Keratinocyte (primary cell): ENCODE results near the gene TLL2. TPM values are rescaled to one million over a fixed set of nuclear protein-coding genes. Genes with fewer than 3 reads are reported as not detected.

ENCODE experiments used
- DNase-seq: peaks from one replicate; pipeline ENCODE4 v3.0.0-alpha.2; 2011; ENCODE audit warnings: low read depth, missing footprints, low spot score
- FAIRE-seq: peaks from 2 replicates; lab custom pipeline; 2011; peaks lifted over from hg19 to GRCh38; lab: Jason Lieb, UNC
- H2AFZ ChIP-seq: 2 replicates; pipeline ENCODE4 v1.6.0; 2012; ENCODE audit warnings: low read length, control low read depth, inconsistent platforms; ENCODE audit not compliant: control insufficient read depth
- H3K27ac ChIP-seq: 2 replicates; pipeline ENCODE4 v1.5.1; 2011; ENCODE audit warnings: low read length; ENCODE audit not compliant: control insufficient read depth, insufficient read depth
- H3K27me3 ChIP-seq: 3 replicates; pipeline ENCODE4 v1.6.0; 2011; ENCODE audit warnings: low read length; ENCODE audit not compliant: control insufficient read depth, insufficient read depth; ENCODE audit errors: extremely low read depth
- H3K36me3 ChIP-seq, 2 experiments: 2 replicates in 1 of 2; 3 replicates in 1 of 2; pipeline ENCODE4 v1.5.1; 2011; ENCODE audit warnings: low read length in 2 of 2, mild to moderate bottlenecking in 1 of 2; ENCODE audit not compliant: control insufficient read depth in 2 of 2, insufficient read depth in 2 of 2; ENCODE audit errors: extremely low read depth in 1 of 2
- H3K4me1 ChIP-seq: 3 replicates; pipeline ENCODE4 v1.5.1; 2011; ENCODE audit warnings: low read length; ENCODE audit not compliant: control insufficient read depth, insufficient read depth; ENCODE audit errors: extremely low read depth
- H3K4me2 ChIP-seq: 3 replicates; pipeline ENCODE4 v1.6.0; 2011; ENCODE audit warnings: low read depth, low read length; ENCODE audit not compliant: control insufficient read depth, insufficient read depth; ENCODE audit errors: extremely low read depth
- H3K4me3 ChIP-seq, 3 experiments: fragments of 200-600 bp in 1 of 3; sonication (generic) in 1 of 3; 2 replicates in 2 of 3; 3 replicates in 1 of 3; pipeline ENCODE4 v1.5.1; 2011 to 2016; ENCODE audit warnings: low read length in 3 of 3, mild to moderate bottlenecking in 3 of 3, control low read depth in 2 of 3, inconsistent platforms in 1 of 3, low read depth in 1 of 3, mixed read lengths in 1 of 3, mixed run types in 1 of 3, moderate library complexity in 1 of 3; ENCODE audit not compliant: control insufficient read depth in 2 of 3, insufficient read depth in 2 of 3; ENCODE audit errors: extremely low read depth in 1 of 3
- H3K79me2 ChIP-seq: 2 replicates; pipeline ENCODE4 v1.6.0; 2012; ENCODE audit warnings: low read length; ENCODE audit not compliant: control insufficient read depth, insufficient read depth
- H3K9ac ChIP-seq: 3 replicates; pipeline ENCODE4 v1.6.0; 2011; ENCODE audit warnings: low read length; ENCODE audit not compliant: control insufficient read depth, insufficient read depth; ENCODE audit errors: extremely low read depth
- H3K9me1 ChIP-seq: 3 replicates; pipeline ENCODE4 v1.6.0; 2011; ENCODE audit warnings: low read length; ENCODE audit not compliant: control insufficient read depth, insufficient read depth; ENCODE audit errors: extremely low read depth
- H3K9me3 ChIP-seq: 2 replicates; pipeline ENCODE4 v1.5.1; 2012; ENCODE audit warnings: low read depth, low read length; ENCODE audit not compliant: control insufficient read depth
- H4K20me1 ChIP-seq: 3 replicates; pipeline ENCODE4 v1.6.0; 2011; ENCODE audit warnings: low read length; ENCODE audit not compliant: control insufficient read depth, insufficient read depth; ENCODE audit errors: extremely low read depth
- CTCF ChIP-seq, 3 experiments: IDR thresholded peaks in 1 of 3; conservative IDR thresholded peaks in 1 of 3; optimal IDR thresholded peaks in 1 of 3; 2 replicates in 2 of 3; 3 replicates in 1 of 3; pipeline versions ENCODE3 to v1.5.1; 2011; ENCODE audit warnings: low read length in 3 of 3, mild to moderate bottlenecking in 3 of 3, moderate library complexity in 2 of 3, control low read depth in 1 of 3, inconsistent platforms in 1 of 3; ENCODE audit not compliant: insufficient read depth in 2 of 3; ENCODE audit errors: extremely low read depth in 1 of 3
- EZH2 ChIP-seq: IDR thresholded peaks from one replicate; pipeline ENCODE4 v1.6.1; 2012; ENCODE audit warnings: inconsistent platforms, mild to moderate bottlenecking, low read length, moderate library complexity
- dilution Hi-C: fragments of 300-500 bp; cut with MboI; formaldehyde crosslinking; loops from one replicate; pipeline ENCODE4 v1.7.0; 2020; ENCODE audit warnings: low sequenced_read_pairs; ENCODE audit not compliant: extremely low pct_ligation_motif_present
- polyA plus RNA-seq, 5 experiments: library from polyadenylated mRNA; depleted of rRNA in 3 of 5; stranded (reverse) in 3 of 5; stranded (forward) in 1 of 5; unstranded in 1 of 5; fragments of >200 nt; gene quantifications; 1 replicate in 1 of 5; 2 replicates in 3 of 5; 3 replicates in 1 of 5; pipeline versions ENCODE4 v1.2.1 to v1.2.3, GENCODE V29; 2011 to 2012; ENCODE audit warnings: missing spikeins in 2 of 5, low read depth in 1 of 5, low replicate concordance in 1 of 5

The TLL2 gene
- polyA plus RNA-seq, 1 donor (not counting 4 experiments of a cell fraction or from before 2014, with no cell fraction given) = 0.83 TPM

- no peak for DNase-seq
- no peak for FAIRE-seq
- Histone ChIP-seq H3K4me2 (no peak overlapping the region), H3K27me3 (no peaks in the 10 kb centered on the region), H3K9ac (no peak overlapping the region), H3K36me3 (no peaks in the 10 kb centered on the region), H2AFZ (no peak overlapping the region), H3K9me1 (no peaks in the 10 kb centered on the region), H3K4me3 (no peak overlapping the region), H4K20me1 (no peaks in the 10 kb centered on the region), H3K27ac (no peak overlapping the region), H3K4me1 (no peaks in the 10 kb centered on the region), H3K79me2 (no peaks in the 10 kb centered on the region), H3K9me3 (no peaks in the 10 kb centered on the region)
- dilution Hi-C loops = no loop called here
- TF ChIP-seq CTCF (optimal IDR thresholded peaks at IDR 0.05 in 1 of 3, IDR thresholded peaks at IDR 0.05 in 1 of 3, conservative IDR thresholded peaks at IDR 0.05 in 1 of 3; ENCODE audit: extremely low read depth in 1 of 3, insufficient read depth in 2 of 3, low read length in 3 of 3) (no peak), EZH2 (no peak)
Observed at GRCh38 chr10:96352582-96352981, 161.1 kb downstream of the TLL2 start.

- H3K79me2 ChIP-seq = no peaks in the 10 kb centered on the region
- H3K27me3 ChIP-seq = no peaks in the 10 kb centered on the region
- DNase-seq = no peak
- no peaks in the 10 kb centered on the region for H3K9me3 ChIP-seq
- no peak for FAIRE-seq
- dilution Hi-C loops = no loop called here
- H4K20me1 ChIP-seq = no peaks in the 10 kb centered on the region
- no peaks in the 10 kb centered on the region for H3K36me3 ChIP-seq
- H3K9me1 ChIP-seq = no peaks in the 10 kb centered on the region
- H3K9ac ChIP-seq = no peak overlapping the region
- no peak overlapping the region for H2AFZ ChIP-seq
- no peak overlapping the region for H3K4me2 ChIP-seq
- no peaks in the 10 kb centered on the region for H3K4me1 ChIP-seq
- TF ChIP-seq CTCF (optimal IDR thresholded peaks at IDR 0.05 in 1 of 3, IDR thresholded peaks at IDR 0.05 in 1 of 3, conservative IDR thresholded peaks at IDR 0.05 in 1 of 3; ENCODE audit: extremely low read depth in 1 of 3, insufficient read depth in 2 of 3, low read length in 3 of 3) (no peak), EZH2 (no peak)
- H3K4me3 ChIP-seq = no peak overlapping the region
- no peak overlapping the region for H3K27ac ChIP-seq
Observed at GRCh38 chr10:96352027-96352426, 161.7 kb downstream of the TLL2 start.
